ENCODE measurements around the gene HOXD3.

HOXD3 gene

DNA sequence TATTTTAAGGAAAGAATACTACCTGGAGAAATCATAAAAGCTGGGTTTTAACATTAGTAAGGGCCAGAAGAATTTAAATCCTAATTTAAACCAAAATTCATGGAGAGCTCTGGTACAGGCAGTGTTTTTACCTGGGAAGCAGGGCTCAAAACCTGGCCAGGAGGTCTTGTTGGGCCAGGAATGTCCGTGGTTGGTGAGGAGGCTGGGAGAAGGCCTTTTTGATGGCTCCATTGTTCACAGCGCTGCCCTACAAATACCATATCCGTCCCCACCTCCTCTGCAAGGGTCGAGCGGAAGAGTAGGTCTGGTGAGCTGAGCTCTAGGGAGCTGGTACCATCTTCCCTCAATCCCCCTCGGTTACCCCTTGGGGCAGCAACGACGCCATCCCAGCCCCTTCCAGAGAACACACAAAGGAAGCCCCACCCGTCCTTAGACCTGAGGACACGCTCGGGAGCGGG lies 20.5 kb downstream of the HOXD3 start:
- DNase-seq (ENCODE audit: low read depth) = no peak

GRCh38 chr2:176178038-176178756 lies 21.1 kb downstream of the HOXD3 start:
- no peak for DNase-seq (ENCODE audit: low read depth)

GRCh38 chr2:176178757-176179295 lies 21.7 kb downstream of the HOXD3 start:
- no peak for DNase-seq (ENCODE audit: low read depth)

DNA sequence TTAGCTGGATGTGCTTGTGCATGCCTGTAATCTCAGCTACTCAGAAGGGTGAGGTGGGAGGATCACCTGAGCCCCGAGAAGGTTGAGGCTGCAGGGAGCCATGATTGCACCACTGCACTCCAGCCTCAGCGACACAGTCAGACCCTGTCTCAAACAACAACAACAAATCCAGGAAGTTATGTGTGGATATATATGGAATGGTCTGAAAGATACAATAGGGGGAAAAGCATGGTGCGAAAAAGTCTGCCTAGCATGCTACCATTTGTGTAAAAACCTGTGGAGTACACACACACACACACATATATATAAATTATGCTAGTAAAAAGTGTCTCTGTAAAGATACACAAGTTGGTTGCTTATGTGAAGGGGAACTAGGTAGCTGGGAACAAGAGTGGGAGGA lies 24.4 kb downstream of the HOXD3 start:
- DNase-seq (ENCODE audit: low read depth) = no peak

DNA sequence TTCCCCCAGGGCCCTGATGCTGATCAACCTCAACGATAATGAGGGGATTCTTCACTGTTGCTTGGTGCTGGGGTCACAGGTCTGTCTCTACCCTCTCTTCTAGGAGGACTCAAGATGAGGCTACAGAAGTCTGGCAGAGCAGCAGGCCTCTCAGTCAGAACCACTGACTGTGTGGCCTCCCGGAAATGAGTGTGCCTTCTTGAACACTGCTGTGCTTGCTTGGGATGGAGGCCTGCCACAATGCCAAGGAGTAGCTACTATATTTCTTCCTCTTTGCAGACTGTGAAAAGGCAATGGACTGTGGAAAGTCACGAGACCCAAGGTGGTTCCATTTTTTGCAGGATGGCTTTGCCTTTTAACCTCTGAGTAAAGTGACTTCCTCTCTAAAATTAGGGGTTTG lies 25.6 kb downstream of the HOXD3 start:
- no peak for DNase-seq (ENCODE audit: low read depth)

GRCh38 chr2:176184749-176185148 lies 27.6 kb downstream of the HOXD3 start:
- no peak for DNase-seq (ENCODE audit: low read depth)

DNA sequence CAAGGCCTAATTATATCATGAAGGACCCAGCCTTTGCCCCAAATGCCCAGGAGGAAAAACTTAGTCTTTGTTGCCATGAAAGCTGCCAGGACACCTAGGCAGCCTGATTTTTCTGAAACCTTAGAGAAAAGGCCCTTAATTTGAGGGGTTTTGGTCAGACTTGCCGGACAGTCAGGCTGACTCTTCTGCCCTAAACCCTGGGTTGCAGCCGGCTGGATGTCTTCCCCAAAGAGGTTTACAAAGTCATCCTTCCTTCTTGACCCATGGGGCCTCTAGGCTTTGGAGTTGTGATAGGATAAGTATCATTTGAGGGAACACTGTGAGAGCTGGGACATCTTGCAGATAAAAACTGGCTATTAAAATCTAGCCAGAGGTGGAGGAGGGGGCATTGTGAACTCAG lies 28.9 kb downstream of the HOXD3 start:
- no peak for DNase-seq (ENCODE audit: low read depth)

DNA sequence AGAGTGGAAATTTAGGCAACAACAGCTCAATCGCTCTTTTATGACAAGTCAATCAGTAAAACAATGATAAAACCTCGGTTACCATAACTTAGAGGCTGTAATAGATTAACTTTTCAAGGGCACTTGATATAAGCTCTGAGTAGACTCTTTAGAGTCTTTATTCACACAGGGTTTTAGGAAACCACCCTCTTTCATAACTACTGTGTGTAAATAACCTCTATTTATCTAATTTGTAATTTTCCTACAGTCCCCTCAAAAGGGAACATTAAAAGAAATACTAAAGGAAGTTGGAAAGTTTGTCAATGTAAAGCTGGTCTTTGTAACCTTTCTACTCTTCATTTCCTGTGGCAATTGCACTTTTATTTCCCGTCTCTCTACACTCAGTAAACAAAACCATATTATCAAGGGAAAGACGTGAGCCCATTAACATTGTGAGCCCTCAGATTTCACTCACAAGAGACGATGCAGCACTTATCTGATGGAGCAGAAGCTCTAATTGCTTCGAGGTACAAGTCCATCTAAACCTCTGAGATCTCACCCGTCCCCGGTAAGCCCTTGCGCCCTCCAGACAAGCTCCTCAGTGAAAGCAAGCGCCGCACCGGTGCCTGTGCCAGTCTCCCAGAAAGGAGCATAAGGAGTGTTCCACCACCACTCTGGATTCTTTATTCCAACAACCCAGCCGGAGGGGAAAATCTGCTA lies 30.2 kb downstream of the HOXD3 start:
- DNase-seq (ENCODE audit: low read depth) = no peak

GRCh38 chr2:176187899-176188773 lies 31.0 kb downstream of the HOXD3 start, which contains the start of gene HOXD1:
Gene HOXD1 (plus strand): TSS chr2:176188668. CDS start chr2:176188802, 134 bp downstream.
- DNase-seq (ENCODE audit: low read depth) = no peak

GRCh38 chr2:176188774-176189680 lies 31.9 kb downstream of the HOXD3 start:
- no peak for DNase-seq (ENCODE audit: low read depth)

DNA sequence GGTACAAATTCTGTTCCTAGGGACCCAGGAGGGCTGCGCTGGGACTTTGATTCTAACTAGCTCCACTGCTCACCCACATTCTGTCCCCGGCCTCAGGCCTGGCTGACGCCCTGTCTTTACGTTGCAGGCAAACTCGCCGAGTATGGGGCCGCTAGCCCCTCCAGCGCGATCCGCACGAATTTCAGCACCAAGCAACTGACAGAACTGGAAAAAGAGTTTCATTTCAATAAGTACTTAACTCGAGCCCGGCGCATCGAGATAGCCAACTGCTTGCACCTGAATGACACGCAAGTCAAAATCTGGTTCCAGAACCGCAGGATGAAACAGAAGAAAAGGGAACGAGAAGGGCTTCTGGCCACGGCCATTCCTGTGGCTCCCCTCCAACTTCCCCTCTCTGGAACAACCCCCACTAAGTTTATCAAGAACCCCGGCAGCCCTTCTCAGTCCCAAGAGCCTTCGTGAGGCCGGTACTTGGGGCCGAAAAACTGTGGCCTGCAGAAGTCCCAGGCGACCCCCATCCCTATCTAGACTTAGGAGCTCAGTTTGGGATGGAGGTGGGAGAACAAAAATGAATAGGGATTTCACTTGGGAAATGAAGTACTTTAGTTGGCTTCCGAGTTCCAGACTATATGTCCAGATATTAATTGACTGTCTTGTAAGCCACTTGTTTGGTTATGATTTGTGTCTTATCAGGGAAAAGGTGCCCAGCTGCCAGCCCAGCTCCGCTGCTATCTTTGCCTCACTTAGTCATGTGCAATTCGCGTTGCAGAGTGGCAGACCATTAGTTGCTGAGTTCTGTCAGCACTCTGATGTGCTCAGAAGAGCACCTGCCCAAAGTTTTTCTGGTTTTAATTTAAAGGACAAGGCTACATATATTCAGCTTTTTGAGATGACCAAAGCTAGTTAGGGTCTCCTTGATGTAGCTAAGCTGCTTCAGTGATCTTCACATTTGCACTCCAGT lies 32.9 kb downstream of the HOXD3 start:
- no peak for DNase-seq (ENCODE audit: low read depth)

- DNase-seq (ENCODE audit: low read depth) = no peak
Measured at GRCh38 chr2:176192351-176192750, 35.2 kb downstream of the HOXD3 start.

- DNase-seq (ENCODE audit: low read depth) = no peak
Measured at GRCh38 chr2:176193048-176193447, 35.9 kb downstream of the HOXD3 start.

GRCh38 chr2:176199902-176200301 lies 42.8 kb downstream of the HOXD3 start:
- no peak for DNase-seq (ENCODE audit: low read depth)

DNA sequence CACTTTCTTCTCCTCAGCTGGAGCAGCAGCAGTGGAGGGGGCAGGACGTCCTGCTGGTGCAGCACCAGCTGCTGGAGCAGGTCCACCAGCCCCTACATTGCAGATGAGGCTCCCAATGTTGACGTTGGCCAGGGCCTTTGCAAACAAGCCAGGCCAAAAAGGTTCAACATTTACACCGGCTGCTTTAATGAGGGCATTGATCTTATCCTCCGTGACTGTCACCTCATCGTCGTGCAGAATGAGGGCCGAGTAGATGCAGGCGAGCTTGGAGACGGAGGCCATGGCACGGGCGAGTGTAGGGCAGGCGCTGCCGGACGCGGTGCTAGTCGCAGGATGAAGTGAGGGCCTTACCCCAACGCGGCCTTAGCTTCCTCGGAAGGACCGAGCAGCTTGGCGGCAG lies 43.9 kb downstream of the HOXD3 start:
- no peak for DNase-seq (ENCODE audit: low read depth)

DNA sequence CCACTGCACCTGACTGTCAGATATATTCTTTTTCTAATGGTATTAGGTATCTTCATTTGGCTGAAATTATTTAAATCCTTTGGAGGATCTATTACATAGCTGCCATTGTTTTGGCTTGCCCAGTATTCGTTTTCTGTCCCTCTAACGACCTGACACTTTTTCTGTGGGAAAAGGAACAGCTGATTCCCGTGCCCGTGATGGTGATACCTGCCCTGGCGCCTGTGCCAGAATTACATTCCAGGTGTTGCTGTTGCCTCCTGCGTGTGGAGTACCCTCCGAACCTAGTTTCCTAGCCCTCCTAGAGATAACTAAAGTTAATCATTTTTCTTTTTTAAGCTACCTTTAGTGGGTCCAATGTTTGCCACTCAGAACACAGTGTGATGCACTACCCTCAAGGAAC lies 45.4 kb downstream of the HOXD3 start:
- DNase-seq (ENCODE audit: low read depth) = no peak

DNA sequence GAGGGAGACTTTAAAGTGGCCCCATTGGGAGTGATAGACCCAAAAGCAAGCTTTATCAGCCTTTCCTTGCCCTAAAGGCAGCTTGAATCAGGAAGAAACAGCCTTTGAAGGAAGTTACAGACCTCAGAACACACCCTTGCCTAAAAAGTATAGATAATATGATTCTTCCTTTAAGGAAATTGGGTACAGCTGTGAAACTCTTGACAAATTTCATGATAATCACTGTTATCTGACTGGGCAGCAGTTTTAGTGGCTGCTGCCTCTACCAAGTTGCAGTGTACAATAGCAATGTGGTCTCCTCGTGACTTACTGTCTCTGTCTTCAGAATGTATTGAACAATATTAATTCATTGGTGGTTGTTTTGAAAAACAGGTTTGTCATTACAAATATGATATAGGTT lies 48.0 kb downstream of the HOXD3 start:
- no peak for DNase-seq (ENCODE audit: low read depth)

- no peak for DNase-seq (ENCODE audit: low read depth)
Measured at GRCh38 chr2:176206136-176206535, 49.0 kb downstream of the HOXD3 start.

GRCh38 chr2:176206682-176207081 lies 49.6 kb downstream of the HOXD3 start:
- DNase-seq (ENCODE audit: low read depth) = no peak

DNA sequence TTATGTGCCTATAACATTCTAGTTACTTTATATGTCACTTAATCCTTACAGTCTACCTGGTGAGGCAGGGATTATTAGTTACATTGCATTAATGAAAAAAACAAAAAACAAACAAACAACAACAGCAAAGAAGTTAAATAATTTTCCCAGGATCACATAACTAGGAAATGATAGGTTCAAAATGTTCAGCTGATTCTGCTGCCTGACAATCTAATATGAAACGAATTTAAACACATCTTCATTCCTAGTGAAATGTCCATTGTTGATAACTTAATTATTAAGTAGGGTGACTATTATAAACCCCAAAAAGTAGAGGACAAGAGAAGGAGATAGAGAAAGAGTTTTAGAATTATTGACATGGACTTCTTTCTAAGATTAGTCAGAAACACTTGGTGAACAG lies 54.0 kb downstream of the HOXD3 start:
- DNase-seq (ENCODE audit: low read depth) = no peak

Data from ELR (cell line).